ENCODE data around the gene CREM.

- TF ChIP-seq CTCF (IDR thresholded peaks at IDR 0.05; ENCODE audit: insufficient read depth, low read length) (no peak), POLR2AphosphoS5 (IDR thresholded peaks at IDR 0.05; ENCODE audit: low read depth) (no peak), GABPA (IDR thresholded peaks at IDR 0.05; ENCODE audit: low read depth) (no peak), SPI1 (IDR thresholded peaks at IDR 0.05; ENCODE audit: borderline replicate concordance, low read depth) (no peak)
- TF ChIP-seq, protein P1, sequence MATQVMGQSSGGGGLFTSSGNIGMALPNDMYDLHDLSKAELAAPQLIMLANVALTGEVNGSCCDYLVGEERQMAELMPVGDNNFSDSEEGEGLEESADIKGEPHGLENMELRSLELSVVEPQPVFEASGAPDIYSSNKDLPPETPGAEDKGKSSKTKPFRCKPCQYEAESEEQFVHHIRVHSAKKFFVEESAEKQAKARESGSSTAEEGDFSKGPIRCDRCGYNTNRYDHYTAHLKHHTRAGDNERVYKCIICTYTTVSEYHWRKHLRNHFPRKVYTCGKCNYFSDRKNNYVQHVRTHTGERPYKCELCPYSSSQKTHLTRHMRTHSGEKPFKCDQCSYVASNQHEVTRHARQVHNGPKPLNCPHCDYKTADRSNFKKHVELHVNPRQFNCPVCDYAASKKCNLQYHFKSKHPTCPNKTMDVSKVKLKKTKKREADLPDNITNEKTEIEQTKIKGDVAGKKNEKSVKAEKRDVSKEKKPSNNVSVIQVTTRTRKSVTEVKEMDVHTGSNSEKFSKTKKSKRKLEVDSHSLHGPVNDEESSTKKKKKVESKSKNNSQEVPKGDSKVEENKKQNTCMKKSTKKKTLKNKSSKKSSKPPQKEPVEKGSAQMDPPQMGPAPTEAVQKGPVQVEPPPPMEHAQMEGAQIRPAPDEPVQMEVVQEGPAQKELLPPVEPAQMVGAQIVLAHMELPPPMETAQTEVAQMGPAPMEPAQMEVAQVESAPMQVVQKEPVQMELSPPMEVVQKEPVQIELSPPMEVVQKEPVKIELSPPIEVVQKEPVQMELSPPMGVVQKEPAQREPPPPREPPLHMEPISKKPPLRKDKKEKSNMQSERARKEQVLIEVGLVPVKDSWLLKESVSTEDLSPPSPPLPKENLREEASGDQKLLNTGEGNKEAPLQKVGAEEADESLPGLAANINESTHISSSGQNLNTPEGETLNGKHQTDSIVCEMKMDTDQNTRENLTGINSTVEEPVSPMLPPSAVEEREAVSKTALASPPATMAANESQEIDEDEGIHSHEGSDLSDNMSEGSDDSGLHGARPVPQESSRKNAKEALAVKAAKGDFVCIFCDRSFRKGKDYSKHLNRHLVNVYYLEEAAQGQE (IDR thresholded peaks at IDR 0.05; ENCODE audit: insufficient replicate concordance, low read depth): no peak
These were observed 105.0 kb downstream of the CREM start for GRCh38 chr10:35231646-35232045.
